Left renal pelvis (tissue), 4 donors: ENCODE results near the gene POLE2. TPM values are rescaled to one million over a fixed set of nuclear protein-coding genes. Genes with fewer than 3 reads are reported as not detected.
"Not testable (repeated sequence)": the region's sequence is repeated elsewhere in the genome, so short reads cannot be mapped to it uniquely, and the experiment has no call there.

ENCODE experiments used
- DNase-seq, 4 donors: peaks; one replicate each; pipeline ENCODE4 v3.0.0-alpha.2; 2013; ENCODE audit warnings: low read depth in 4 of 4, low spot score in 3 of 4
- polyA plus RNA-seq, 4 donors: library from polyadenylated mRNA; unstranded; fragments of 120-200 nt; gene quantifications; one replicate each; pipeline ENCODE4 v1.2.1, GENCODE V29; 2013; ENCODE audit not compliant: insufficient read length in 4 of 4

POLE2 gene
- polyA plus RNA-seq, 4 donors: 14.3 to 26.8 (median 17.4) TPM

- peak; percentile 95 to 98 (median 96) for DNase-seq
Measured at GRCh38 chr14:49620182-49621113, 67.6 kb downstream of the POLE2 start, which contains the start of the genes MGAT2 and RPL36AL. Gene MGAT2, plus strand, starts transcription at chr14:49620799. Its CDS starts 470 bp downstream, at chr14:49621269. Gene RPL36AL, minus strand, starts transcription at chr14:49620626. Its CDS starts 1,522 bp downstream, at chr14:49619104.

- no peak for DNase-seq
Measured at GRCh38 chr14:49619730-49620129, 68.3 kb downstream of the POLE2 start.

GRCh38 chr14:49619273-49619672 is 68.7 kb downstream of the POLE2 start:
- DNase-seq: not testable (repeated sequence)

- DNase-seq: no peak
Measured at GRCh38 chr14:49617852-49618519, 70.0 kb downstream of the POLE2 start.

GRCh38 chr14:49615776-49616175 is 72.2 kb downstream of the POLE2 start:
- DNase-seq: no peak

GRCh38 chr14:49614196-49614595 is 73.8 kb downstream of the POLE2 start:
- DNase-seq: no peak

- no peak for DNase-seq
Measured at GRCh38 chr14:49612671-49613070, 75.3 kb downstream of the POLE2 start.

- no peak for DNase-seq
Measured at GRCh38 chr14:49612251-49612650, 75.8 kb downstream of the POLE2 start.

GRCh38 chr14:49607583-49607982 is 80.4 kb downstream of the POLE2 start:
- DNase-seq: no peak

GRCh38 chr14:49598485-49599300 is 89.3 kb downstream of the POLE2 start, which contains the start of gene LRR1:
Gene LRR1, plus strand, starts transcription at chr14:49598940. Its CDS starts 81 bp downstream, at chr14:49599021.
- peak in 2 of 4 donors; percentile 72 to 77 for DNase-seq

GRCh38 chr14:49598189-49598484 is 89.9 kb downstream of the POLE2 start:
- DNase-seq: no peak

GRCh38 chr14:49594347-49595091 is 93.5 kb downstream of the POLE2 start:
- no peak for DNase-seq

Other genes with a start within 250 kb of the POLE2 start
- gene RPS29, start 101.8 kb downstream of the POLE2 start, polyA plus RNA-seq: 1,000 to 10,000 TPM; 1,303 to 1,650 (median 1,529) TPM
- gene LRR1, start 89.3 kb downstream of the POLE2 start, polyA plus RNA-seq: 10 to 100 TPM; 10.7 to 16.7 (median 13.9) TPM
- 100 to 1,000 TPM; 142 to 225 (median 187) TPM for gene RPL36AL, start 67.6 kb downstream of the POLE2 start, polyA plus RNA-seq
- 10 to 100 TPM in 2 of 4 donors, 1 to 10 TPM in 2; 8.1 to 20.1 (median 10.1) TPM for gene MGAT2, start 67.4 kb downstream of the POLE2 start, polyA plus RNA-seq
- gene DNAAF2, start 53.0 kb downstream of the POLE2 start, polyA plus RNA-seq: 10 to 100 TPM; 16.2 to 20.0 (median 18.1) TPM
- 1 to 10 TPM; 4.9 to 7.9 (median 6.5) TPM for gene KLHDC1, start 4.9 kb upstream of the POLE2 start, polyA plus RNA-seq
- gene KLHDC2, start 79.9 kb upstream of the POLE2 start, polyA plus RNA-seq: 100 to 1,000 TPM; 108 to 157 (median 156) TPM
- gene NEMF, start 164.6 kb upstream of the POLE2 start, polyA plus RNA-seq: 10 to 100 TPM; 52.8 to 97.6 (median 91.2) TPM
- gene ARF6, start 204.9 kb upstream of the POLE2 start, polyA plus RNA-seq: 10 to 100 TPM; 51.9 to 99.3 (median 86.9) TPM